GM12864 (cell line): ENCODE measurements around the gene IL17C.

ENCODE experiments used
- DNase-seq: peaks from one replicate; pipeline ENCODE4 v3.0.0-alpha.2; 2011; ENCODE audit warnings: low read depth
- H3K4me3 ChIP-seq: 2 replicates; pipeline ENCODE4 v1.5.1; 2011; ENCODE audit warnings: mild to moderate bottlenecking, low read depth, low read length, control low read depth
- CTCF ChIP-seq: IDR thresholded peaks from 2 replicates; pipeline ENCODE4 v1.5.1; 2011; ENCODE audit warnings: low read depth, mild to moderate bottlenecking, moderate library complexity, low read length, control low read depth, inconsistent platforms; ENCODE audit errors: missing control alignments

IL17C gene

GRCh38 chr16:88593910-88594309 is 44.5 kb upstream of the IL17C start:
- TF ChIP-seq CTCF = no peak

GRCh38 chr16:88595101-88595500 is 43.3 kb upstream of the IL17C start:
- DNase-seq = no peak
- TF ChIP-seq CTCF = no peak
- no peak overlapping the region for H3K4me3 ChIP-seq

More at GRCh38 chr16:88593910-88594309, 44.5 kb upstream of the IL17C start:
- no peak overlapping the region for H3K4me3 ChIP-seq
- DNase-seq = no peak

- DNase-seq = no peak
- TF ChIP-seq CTCF = no peak
- no peak overlapping the region for H3K4me3 ChIP-seq
Measured at GRCh38 chr16:88595921-88596320, 42.5 kb upstream of the IL17C start.

DNA sequence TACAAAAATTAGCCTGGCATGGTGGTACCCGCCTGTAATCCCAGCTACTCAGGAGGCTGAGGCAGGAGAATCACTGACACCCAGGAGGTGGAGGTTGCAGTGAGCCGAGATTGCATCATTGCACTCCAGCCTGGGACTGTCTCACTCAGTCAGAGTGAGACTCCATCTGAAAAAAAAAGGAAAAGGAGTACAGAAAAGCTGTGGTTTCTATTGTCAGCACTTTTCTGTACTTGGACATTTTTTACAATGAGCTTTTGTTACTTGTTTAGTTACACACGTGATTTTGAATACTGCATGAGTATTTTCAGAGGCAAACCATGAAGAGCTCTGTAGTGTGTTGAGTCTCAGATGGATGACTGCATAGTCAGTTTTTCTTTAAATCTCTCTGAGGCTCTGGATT is 41.9 kb upstream of the IL17C start:
- no peak overlapping the region for H3K4me3 ChIP-seq
- no peak for TF ChIP-seq CTCF
- DNase-seq = no peak

GRCh38 chr16:88597856-88598491 is 40.4 kb upstream of the IL17C start:
- TF ChIP-seq CTCF = no peak
- no peak for DNase-seq
- H3K4me3 ChIP-seq = no peak overlapping the region

- H3K4me3 ChIP-seq = no peak overlapping the region
- no peak for TF ChIP-seq CTCF
- DNase-seq = no peak
Measured at GRCh38 chr16:88599092-88599733, 39.2 kb upstream of the IL17C start.
